Adrenal gland (tissue), 5 donors: ENCODE measurements around the gene DGKG.

Source experiments
- CTCF ChIP-seq, 6 experiments: fragments of 450-650 bp in 4 of 6; fragments of 200-600 bp in 2 of 6; sonication (generic) in 1 of 6; IDR thresholded peaks; 1 replicate in 5 of 6; 2 replicates in 1 of 6; pipeline versions ENCODE4 v1.5.1 to v1.8.0; 2016 to 2021; ENCODE audit warnings: antibody characterized with exemption in 6 of 6, mild to moderate bottlenecking in 2 of 6, moderate library complexity in 1 of 6
- POLR2A ChIP-seq, 2 donors: fragments of 450-650 bp; IDR thresholded peaks; one replicate each; pipeline ENCODE4 v1.6.1; 2017; ENCODE audit warnings: antibody characterized with exemption in 2 of 2, mild to moderate bottlenecking in 2 of 2, moderate library complexity in 1 of 2
- donor health status: DM: no; HTN: no; CAD: no.

- TF ChIP-seq CTCF (IDR thresholded peaks at IDR 0.05) (peak; percentile 40 to 84 (median 77)), POLR2A (IDR thresholded peaks at IDR 0.05) (peak; percentile 23 to 77)
These were observed 119.9 kb downstream of the DGKG start for GRCh38 chr3:186241910-186242821.
